H1 (cell line): ENCODE data around the gene MPRIP. TPM values are rescaled to one million over a fixed set of nuclear protein-coding genes. Genes with fewer than 3 reads are reported as not detected.

ENCODE experiments used
- CTCF ChIA-PET: fragments of 300-600 bp; sonication (Branson Sonifier 250); formaldehyde crosslinking; loops from one replicate; lab custom pipeline; 2021; ENCODE audit not compliant: partially characterized antibody; lab: Charles Lee
- POLR2A ChIA-PET: fragments of 300-600 bp; sonication (Branson Sonifier 250); formaldehyde crosslinking; loops from one replicate; lab custom pipeline; 2021; ENCODE audit warnings: inconsistent platforms; ENCODE audit not compliant: partially characterized antibody; lab: Charles Lee
- DNase-seq, 2 experiments: peaks; one replicate each; pipeline versions ENCODE4 v3.0.0 to v3.0.0-alpha.2; 2010 to 2022; ENCODE audit warnings: low spot score in 2 of 2, low read depth in 1 of 2, mixed read lengths in 1 of 2
- FAIRE-seq: peaks from 2 replicates; lab custom pipeline; 2011; peaks lifted over from hg19 to GRCh38; lab: Jason Lieb, UNC
- H2AFZ ChIP-seq: 2 replicates; pipeline ENCODE4 v1.8.1; 2012; ENCODE audit warnings: low read length, inconsistent platforms
- H2AK5ac ChIP-seq: 2 replicates; pipeline ENCODE4 v1.6.1; 2013; ENCODE audit warnings: low read depth, low read length
- H2BK120ac ChIP-seq: replicated peaks from 2 replicates; pipeline ENCODE3; 2013; ENCODE audit warnings: low read depth, low read length, inconsistent platforms
- H2BK12ac ChIP-seq: 2 replicates; pipeline ENCODE4 v1.6.1; 2013; ENCODE audit warnings: low read depth, low read length
- H2BK15ac ChIP-seq: 2 replicates; pipeline ENCODE4 v1.6.1; 2013; ENCODE audit warnings: low read length
- H2BK20ac ChIP-seq: 2 replicates; pipeline ENCODE4 v1.6.1; 2013; ENCODE audit warnings: low read length
- H2BK5ac ChIP-seq: 2 replicates; pipeline ENCODE4 v1.6.1; 2013; ENCODE audit warnings: low read depth, low read length
- H3K14ac ChIP-seq: 2 replicates; pipeline ENCODE4 v1.6.1; 2013; ENCODE audit warnings: inconsistent platforms; ENCODE audit not compliant: insufficient read length
- H3K18ac ChIP-seq: 2 replicates; pipeline ENCODE4 v1.6.1; 2013; ENCODE audit warnings: low read length; ENCODE audit errors: extremely low read depth
- H3K23ac ChIP-seq: 2 replicates; pipeline ENCODE4 v1.6.1; 2013; ENCODE audit warnings: inconsistent platforms; ENCODE audit not compliant: insufficient read length
- H3K23me2 ChIP-seq: 2 replicates; pipeline ENCODE4 v1.6.1; 2013; ENCODE audit warnings: low read depth, low read length
- H3K27ac ChIP-seq: 2 replicates; pipeline ENCODE4 v1.6.1; 2011; ENCODE audit warnings: low read depth, low read length, inconsistent platforms
- H3K27me3 ChIP-seq, 4 experiments: replicated peaks in 1 of 4; 1 replicate in 1 of 4; 2 replicates in 3 of 4; pipeline versions ENCODE4 v1.6.1 to v1.8.1; 2011 to 2013; ENCODE audit warnings: low read length in 3 of 4, mild to moderate bottlenecking in 3 of 4, inconsistent platforms in 2 of 4, mixed read lengths in 2 of 4, moderate library complexity in 1 of 4; ENCODE audit not compliant: control insufficient read depth in 3 of 4, insufficient read depth in 3 of 4; ENCODE audit errors: extremely low read depth in 1 of 4
- H3K36me3 ChIP-seq, 4 experiments: 2 replicates each; pipeline versions ENCODE4 v1.6.1 to v1.8.1; 2011 to 2013; ENCODE audit warnings: mild to moderate bottlenecking in 4 of 4, low read length in 3 of 4, moderate library complexity in 2 of 4, control low read depth in 1 of 4, inconsistent platforms in 1 of 4; ENCODE audit not compliant: insufficient read depth in 4 of 4, control insufficient read depth in 2 of 4
- H3K4ac ChIP-seq: replicated peaks from 2 replicates; pipeline ENCODE3; 2013; ENCODE audit warnings: low read length, low read depth, mixed read lengths, inconsistent platforms; ENCODE audit not compliant: insufficient read length
- H3K4me1 ChIP-seq, 4 experiments: replicated peaks in 1 of 4; 1 replicate in 1 of 4; 2 replicates in 3 of 4; pipeline versions ENCODE4 v1.6.1 to v1.8.1; 2011 to 2013; ENCODE audit warnings: low read length in 3 of 4, inconsistent platforms in 2 of 4, mixed read lengths in 1 of 4; ENCODE audit not compliant: insufficient read depth in 4 of 4, control insufficient read depth in 3 of 4
- H3K4me2 ChIP-seq, 2 experiments: 2 replicates each; pipeline versions ENCODE4 v1.6.1 to v1.8.1; 2011 to 2013; ENCODE audit warnings: low read depth in 2 of 2, low read length in 2 of 2, control low read depth in 1 of 2, inconsistent platforms in 1 of 2, mild to moderate bottlenecking in 1 of 2; ENCODE audit not compliant: insufficient read depth in 1 of 2
- H3K4me3 ChIP-seq, 4 experiments: fragments of 200-600, 300-600 bp in 1 of 4; sonication (generic), shearing (Covaris generic), sonication (Bioruptor Twin) in 1 of 4; 2 replicates each; pipeline versions ENCODE4 v1.5.1 to v1.8.1; 2011 to 2016; ENCODE audit warnings: low read length in 4 of 4, low read depth in 3 of 4, control low read depth in 2 of 4, inconsistent platforms in 2 of 4, mild to moderate bottlenecking in 2 of 4, mixed read lengths in 1 of 4, moderate library complexity in 1 of 4; ENCODE audit not compliant: insufficient read depth in 2 of 4; ENCODE audit errors: extremely low read depth in 1 of 4
- H3K56ac ChIP-seq: replicated peaks from 2 replicates; pipeline ENCODE3; 2013; ENCODE audit warnings: low read depth, mild to moderate bottlenecking, mixed read lengths, low read length, inconsistent platforms; ENCODE audit not compliant: insufficient read length
- H3K79me1 ChIP-seq: 2 replicates; pipeline ENCODE4 v1.6.1; 2013; ENCODE audit warnings: low read depth, low read length, control low read depth
- H3K79me2 ChIP-seq, 2 experiments: 2 replicates each; pipeline versions ENCODE4 v1.6.1 to v1.8.1; 2012 to 2013; ENCODE audit warnings: low read length in 2 of 2, mild to moderate bottlenecking in 2 of 2, inconsistent platforms in 1 of 2; ENCODE audit not compliant: insufficient read depth in 2 of 2, control insufficient read depth in 1 of 2
- H3K9ac ChIP-seq, 4 experiments: replicated peaks in 1 of 4; 1 replicate in 1 of 4; 2 replicates in 3 of 4; pipeline versions ENCODE4 v1.6.1 to v1.8.1; 2011 to 2013; ENCODE audit warnings: low read depth in 3 of 4, low read length in 3 of 4, control low read depth in 2 of 4, mild to moderate bottlenecking in 2 of 4, moderate library complexity in 2 of 4, inconsistent platforms in 1 of 4; ENCODE audit errors: extremely low read depth in 1 of 4
- H3K9me3 ChIP-seq, 2 experiments: 2 replicates each; pipeline versions ENCODE4 v1.6.1 to v1.8.1; 2012 to 2013; ENCODE audit warnings: mild to moderate bottlenecking in 2 of 2, moderate library complexity in 2 of 2, control low read depth in 1 of 2, inconsistent platforms in 1 of 2, low read depth in 1 of 2, low read length in 1 of 2, mixed read lengths in 1 of 2; ENCODE audit not compliant: insufficient read depth in 2 of 2
- H4K20me1 ChIP-seq, 2 experiments: replicated peaks in 1 of 2; 2 replicates each; pipeline versions ENCODE3 to v1.8.1; 2011 to 2013; ENCODE audit warnings: inconsistent platforms in 2 of 2, low read length in 2 of 2, mild to moderate bottlenecking in 1 of 2; ENCODE audit not compliant: insufficient read depth in 2 of 2, control insufficient read depth in 1 of 2
- H4K5ac ChIP-seq: 2 replicates; pipeline ENCODE4 v1.6.1; 2013; ENCODE audit warnings: low read length, low read depth, mixed read lengths, inconsistent platforms; ENCODE audit not compliant: insufficient read length
- H4K8ac ChIP-seq: 2 replicates; pipeline ENCODE4 v1.8.0; 2013; ENCODE audit warnings: mild to moderate bottlenecking, moderate library complexity, low read length, inconsistent platforms; ENCODE audit not compliant: insufficient read depth; ENCODE audit errors: extremely low read depth
- H4K91ac ChIP-seq: replicated peaks from 2 replicates; pipeline ENCODE3; 2013; ENCODE audit warnings: low read length, mixed read lengths, inconsistent platforms; ENCODE audit not compliant: insufficient read length
- CEBPB ChIP-seq: IDR thresholded peaks from 2 replicates; pipeline ENCODE4 v1.6.1; 2012; ENCODE audit warnings: low read depth, low read length
- CHD1 ChIP-seq: IDR thresholded peaks from 2 replicates; pipeline ENCODE4 v1.6.1; 2012; ENCODE audit warnings: low read depth, low read length, improper control_type of control experiment
- FOSL1 ChIP-seq: IDR thresholded peaks from 2 replicates; pipeline ENCODE4 v1.6.1; 2011; ENCODE audit warnings: mild to moderate bottlenecking, low read depth, low read length, moderate library complexity; ENCODE audit not compliant: insufficient read depth
- GTF2F1 ChIP-seq: IDR thresholded peaks from 2 replicates; pipeline ENCODE4 v1.6.1; 2012; ENCODE audit warnings: low read depth, low read length, improper control_type of control experiment, borderline replicate concordance
- HDAC2 ChIP-seq, 2 experiments: fragments of 300-600 bp in 1 of 2; sonication (generic) in 1 of 2; IDR thresholded peaks; 2 replicates each; pipeline ENCODE4 v1.6.1; 2011 to 2012; ENCODE audit warnings: low read depth in 2 of 2, low read length in 2 of 2, mild to moderate bottlenecking in 2 of 2, moderate library complexity in 2 of 2, borderline replicate concordance in 1 of 2, inconsistent platforms in 1 of 2
- HDAC6 ChIP-seq: IDR thresholded peaks from one replicate; pipeline ENCODE4 v1.7.1; 2012; ENCODE audit warnings: low read depth, mild to moderate bottlenecking, inconsistent platforms, low read length, moderate library complexity
- POLR2AphosphoS5 ChIP-seq: IDR thresholded peaks from 2 replicates; pipeline ENCODE4 v1.6.1; 2011; ENCODE audit warnings: low read depth, low read length
- POU5F1 ChIP-seq: IDR thresholded peaks from 2 replicates; pipeline ENCODE4 v1.6.1; 2011; ENCODE audit warnings: low read depth, mild to moderate bottlenecking, low read length, moderate library complexity
- RBBP5 ChIP-seq: IDR thresholded peaks from 2 replicates; pipeline ENCODE4 v1.7.1; 2012; ENCODE audit warnings: low read depth, mild to moderate bottlenecking, inconsistent platforms, low read length, moderate library complexity, borderline replicate concordance
- whole genome bisulfite sequencing, 2 experiments: shearing (Covaris generic) in 1 of 2; methylation state at CpG; one replicate each; pipeline versions ENCODE4 v1.1.6 to v1.1.7; 2013 to 2015; ENCODE audit warnings: low lambda C conversion rate in 2 of 2, mixed read lengths in 2 of 2, inconsistent platforms in 1 of 2, low coverage in 1 of 2, missing lambda C conversion rate in 1 of 2; ENCODE audit not compliant: insufficient replicate concordance in 2 of 2, insufficient coverage in 1 of 2, insufficient read length in 1 of 2; ENCODE audit errors: extremely low coverage in 1 of 2, missing lambda C conversion rate in 1 of 2; 5-methylcytosine and 5-hydroxymethylcytosine counted together
- polyA plus RNA-seq, 7 experiments: library from polyadenylated mRNA; depleted of rRNA in 3 of 7; stranded (reverse) in 5 of 7; unstranded in 2 of 7; fragments of >200 nt in 5 of 7; fragments of 200-250 nt in 2 of 7; gene quantifications; 1 replicate in 5 of 7; 2 replicates in 1 of 7; 4 replicates in 1 of 7; pipeline versions ENCODE4 v1.2.1 to v1.2.3, GENCODE V29; 2011 to 2013; ENCODE audit warnings: missing spikeins in 2 of 7, mixed read lengths in 2 of 7
- total RNA-seq: library from RNA; stranded (reverse); fragmentation: NEBNext Ultra II Directional; extraction: Animal tissue kit (Norgen Biotek cat#: 25700); gene quantifications from 2 replicates; pipeline ENCODE4 v1.2.1, GENCODE V29; 2021

MPRIP gene
- total and polyA plus RNA-seq, 2 of the 8 experiments (the other 6 are each of a cell fraction or from before 2014, with no cell fraction given): 48.6 to 146 TPM

GRCh38 chr17:17024778-17025300 is 17.4 kb upstream of the MPRIP start:
- Histone ChIP-seq H3K27me3 (no peaks in the 10 kb centered on the region), H3K79me1 (no peaks in the 10 kb centered on the region), H2AK5ac (no peak overlapping the region), H4K8ac (peak overlapping the region; percentile 11; the same call in 1 of the 2 replicates), H3K36me3 (no peaks in the 10 kb centered on the region), H3K79me2 (no peaks in the 10 kb centered on the region), H4K20me1 (no peaks in the 10 kb centered on the region), H3K9me3 (no peaks in the 10 kb centered on the region), H3K27ac (no peak overlapping the region), H2BK20ac (no peak overlapping the region), H3K23me2 (no peaks in the 10 kb centered on the region; the same call in 1 of the 2 replicates), H3K4ac (no peak overlapping the region), H4K91ac (no peak overlapping the region), H3K4me2 (no peak overlapping the region), H3K56ac (no peak overlapping the region), H3K18ac (no peak overlapping the region), H3K23ac (no peak overlapping the region), H2BK12ac (no peak overlapping the region), H3K14ac (no peak overlapping the region), H4K5ac (no peak overlapping the region), H3K4me1 (peaks cover 0 to 19% (median 14%) of the 10 kb centered on the region in 4 experiments; a peak in 6 of 7 replicates), H2BK15ac (no peak overlapping the region), H2BK5ac (no peak overlapping the region), H3K9ac (no peak overlapping the region), H3K4me3 (no peak overlapping the region), H2AFZ (no peak overlapping the region), H2BK120ac (no peak overlapping the region)
- FAIRE-seq (no peak), DNase-seq (no peak)
- ChIA-PET POLR2A (interaction anchor here (1.3 kb wide), 1 partner anchor 10 kb away, joined by 3 read pairs; no protein-coding TSS in a partner anchor), CTCF (interaction anchor here (0.7 to 1.5 kb wide), 5 partner anchors 8 to 63 kb away, joined by 3 to 5 read pairs (median 3); no protein-coding TSS in a partner anchor)
- TF ChIP-seq HDAC6 (no peak), GTF2F1 (no peak), CEBPB (no peak), CHD1 (no peak), FOSL1 (no peak), POU5F1 (no peak), HDAC2 (IDR thresholded peaks at IDR 0.05; ENCODE audit: borderline replicate concordance in 1 of 2, low read depth in 2 of 2, low read length in 2 of 2) (no peak), RBBP5 (no peak), POLR2AphosphoS5 (no peak)
- 93% methylated on average over 8 of the region's 8 CpGs; no CpG with 5 or more reads in 1 of the 2 experiments for WGBS, 2 experiments
